ENCODE measurements around the gene FCSK.
"Not testable (repeated sequence)": the region's sequence is repeated elsewhere in the genome, so short reads cannot be mapped to it uniquely, and the experiment has no call there.

The FCSK gene

DNA sequence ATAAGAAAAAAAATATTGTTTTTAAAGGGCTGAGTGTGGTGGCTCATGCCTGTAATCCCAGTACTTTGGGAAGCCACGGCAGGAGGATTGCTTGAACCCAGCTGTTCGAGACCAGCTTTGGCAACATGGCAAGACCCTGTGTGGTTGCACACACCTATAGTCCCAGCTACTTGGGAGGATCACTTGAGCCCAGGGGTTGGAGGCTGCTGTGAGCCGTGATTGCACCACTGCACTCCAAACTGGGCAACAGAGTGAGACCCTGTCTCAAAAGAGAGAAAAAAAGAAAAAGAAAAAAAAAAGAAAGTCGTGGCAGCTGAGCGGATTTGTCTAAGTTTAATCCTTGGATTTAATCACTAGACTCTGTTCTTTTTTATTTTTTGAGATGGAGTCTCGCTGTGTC is 6.3 kb upstream of the FCSK start:
- H3K9me3 ChIP-seq (ENCODE audit: control insufficient read depth, insufficient read depth, low read depth, low read length), result no peaks in the 10 kb centered on the region
- CTCF ChIA-PET, result no interaction called here
- no peaks in the 10 kb centered on the region for H3K4me1 ChIP-seq (ENCODE audit: control insufficient read depth, insufficient read depth, low read length)
- H3K4me3 ChIP-seq (ENCODE audit: low read depth, low read length), result no peak overlapping the region
- H3K36me3 ChIP-seq (ENCODE audit: control insufficient read depth in 2 of 2, insufficient read depth in 1 of 2, low read length in 2 of 2), result no peaks in the 10 kb centered on the region
- no peak overlapping the region for H3K27ac ChIP-seq (ENCODE audit: extremely low read depth, low read depth, low read length)
- peak; percentile 68; the same call in 1 of the 2 replicates for TF ChIP-seq ZNF121 (tag by site-specific recombination; IDR thresholded peaks at IDR 0.05)
- TF ChIP-seq ZBTB7A (tag by site-specific recombination; IDR thresholded peaks at IDR 0.05; ENCODE audit: low read depth), result no peak
- POLR2A ChIA-PET, result no interaction called here

DNA sequence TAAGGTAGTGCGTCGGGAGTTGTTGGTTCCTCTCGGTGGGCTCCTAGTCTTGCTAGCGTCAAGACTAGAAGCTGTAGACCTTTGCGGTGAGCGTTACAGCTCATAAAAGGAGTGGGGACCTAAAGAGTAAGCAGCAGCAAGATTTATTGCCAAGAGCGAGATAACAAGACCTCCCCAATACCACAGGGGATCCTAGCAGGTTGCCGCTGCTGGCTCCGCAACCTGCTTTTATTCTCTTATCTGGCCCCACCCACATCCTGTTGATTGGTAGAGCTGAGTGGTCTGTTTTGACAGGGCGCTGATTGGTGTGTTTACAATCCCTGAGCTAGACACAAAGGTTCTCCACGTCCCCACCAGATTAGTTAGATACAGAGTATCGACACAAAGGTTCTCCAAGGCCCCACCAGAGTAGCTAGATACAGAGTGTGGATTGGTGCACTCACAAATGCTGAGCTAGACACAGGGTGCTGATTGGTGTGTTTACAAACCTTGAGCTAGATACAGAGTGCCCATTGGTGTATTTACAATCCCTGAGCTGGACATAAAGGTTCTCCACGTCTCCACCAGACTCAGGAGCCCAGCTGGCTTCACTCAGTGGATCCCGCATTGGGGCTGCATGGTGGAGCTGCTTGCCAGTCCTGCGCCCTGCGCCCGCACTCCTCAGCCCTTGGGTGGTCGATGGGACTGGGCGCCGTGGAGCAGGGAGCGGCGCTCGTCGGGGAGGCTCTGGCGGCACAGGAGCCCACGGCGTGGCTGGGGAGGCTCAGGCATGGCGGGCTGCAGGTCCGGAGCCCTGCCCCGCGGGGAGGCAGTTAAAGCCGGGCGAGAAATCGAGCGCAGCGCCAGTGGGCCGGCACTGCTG is 4.0 kb upstream of the FCSK start:
- H3K4me3 ChIP-seq (ENCODE audit: low read depth, low read length); H3K9me3 ChIP-seq (ENCODE audit: control insufficient read depth, insufficient read depth, low read depth, low read length); POLR2A ChIA-PET; H3K27ac ChIP-seq (ENCODE audit: extremely low read depth, low read depth, low read length); H3K4me1 ChIP-seq (ENCODE audit: control insufficient read depth, insufficient read depth, low read length); H3K36me3 ChIP-seq (ENCODE audit: control insufficient read depth in 2 of 2, insufficient read depth in 1 of 2, low read length in 2 of 2): not testable (repeated sequence)
- CTCF ChIA-PET, result interaction anchor here (0.6 kb wide), 2 partner anchors 310 to 1056 kb away, joined by 3 to 4 read pairs; no protein-coding TSS in a partner anchor

DNA sequence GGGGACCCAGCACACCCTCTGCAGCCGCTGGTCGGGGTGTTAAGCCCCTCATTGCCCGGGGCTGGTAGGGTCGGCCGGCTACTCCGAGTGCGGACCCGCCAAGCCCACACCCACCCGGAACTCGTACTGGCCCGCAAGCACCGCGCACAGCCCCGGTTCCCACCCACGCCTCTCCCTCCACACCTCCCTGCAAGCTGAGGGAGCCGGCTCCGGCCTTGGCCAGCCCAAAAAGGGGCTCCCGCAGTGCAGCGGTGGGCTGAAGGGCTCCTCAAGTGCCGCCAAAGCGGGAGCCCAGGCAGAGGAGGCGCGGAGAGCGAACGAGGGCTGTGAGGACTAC is 3.4 kb upstream of the FCSK start:
- H3K4me3 ChIP-seq (ENCODE audit: low read depth, low read length); H3K9me3 ChIP-seq (ENCODE audit: control insufficient read depth, insufficient read depth, low read depth, low read length); CTCF ChIA-PET; H3K4me1 ChIP-seq (ENCODE audit: control insufficient read depth, insufficient read depth, low read length); H3K36me3 ChIP-seq (ENCODE audit: control insufficient read depth in 2 of 2, insufficient read depth in 1 of 2, low read length in 2 of 2); H3K27ac ChIP-seq (ENCODE audit: extremely low read depth, low read depth, low read length): not testable (repeated sequence)
- POLR2A ChIA-PET, result interaction anchor here (1.0 kb wide), 1 partner anchor 13 kb away, joined by 5 read pairs; the partner anchor contains the start of gene ST3GAL2

DNA sequence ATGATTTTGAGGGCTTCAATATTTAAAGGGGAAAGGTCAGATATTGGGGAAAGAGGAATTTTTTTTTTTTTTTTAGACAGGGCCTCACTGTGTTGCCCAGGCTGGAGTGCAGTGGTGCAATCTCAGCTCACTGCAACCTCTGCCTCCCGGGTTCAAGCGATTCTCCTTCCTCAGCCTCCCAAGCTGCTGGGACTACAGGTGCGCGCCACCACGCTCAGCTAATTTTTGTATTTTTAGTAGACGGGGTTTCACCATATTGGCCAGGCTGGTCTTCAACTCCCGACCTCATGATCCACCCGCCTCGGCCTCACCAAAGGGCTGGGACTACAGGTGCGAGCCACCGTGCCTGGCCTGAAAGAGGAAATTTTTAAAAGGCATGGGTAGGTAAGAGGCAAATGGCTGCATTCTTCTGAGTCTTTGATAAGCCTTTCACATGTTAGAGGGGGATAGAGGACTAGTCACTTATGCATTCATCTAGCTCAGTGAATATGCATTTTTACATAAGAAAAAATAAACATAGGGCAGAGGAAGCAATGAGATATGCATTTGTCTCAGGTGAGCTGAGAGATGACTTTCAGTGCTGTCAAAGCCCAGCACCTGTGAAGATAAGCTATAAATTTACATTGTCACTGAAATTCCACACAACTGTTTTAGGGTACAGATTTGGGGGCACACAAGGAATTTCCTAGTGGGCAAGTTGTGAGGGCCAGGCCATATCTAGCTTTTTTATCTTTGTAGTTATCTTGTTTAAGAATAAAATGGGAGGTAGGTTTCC is 1.1 kb upstream of the FCSK start:
- no peak overlapping the region for H3K27ac ChIP-seq (ENCODE audit: extremely low read depth, low read depth, low read length)
- no peaks in the 10 kb centered on the region for H3K36me3 ChIP-seq (ENCODE audit: control insufficient read depth in 2 of 2, insufficient read depth in 1 of 2, low read length in 2 of 2)
- no peak for TF ChIP-seq ZIC2 (tag by site-specific recombination; IDR thresholded peaks at IDR 0.05)
- TF ChIP-seq RBAK (tag by site-specific recombination; IDR thresholded peaks at IDR 0.05), result no peak
- TF ChIP-seq, protein P1, sequence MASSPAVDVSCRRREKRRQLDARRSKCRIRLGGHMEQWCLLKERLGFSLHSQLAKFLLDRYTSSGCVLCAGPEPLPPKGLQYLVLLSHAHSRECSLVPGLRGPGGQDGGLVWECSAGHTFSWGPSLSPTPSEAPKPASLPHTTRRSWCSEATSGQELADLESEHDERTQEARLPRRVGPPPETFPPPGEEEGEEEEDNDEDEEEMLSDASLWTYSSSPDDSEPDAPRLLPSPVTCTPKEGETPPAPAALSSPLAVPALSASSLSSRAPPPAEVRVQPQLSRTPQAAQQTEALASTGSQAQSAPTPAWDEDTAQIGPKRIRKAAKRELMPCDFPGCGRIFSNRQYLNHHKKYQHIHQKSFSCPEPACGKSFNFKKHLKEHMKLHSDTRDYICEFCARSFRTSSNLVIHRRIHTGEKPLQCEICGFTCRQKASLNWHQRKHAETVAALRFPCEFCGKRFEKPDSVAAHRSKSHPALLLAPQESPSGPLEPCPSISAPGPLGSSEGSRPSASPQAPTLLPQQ (tag by site-specific recombination; IDR thresholded peaks at IDR 0.05), result 0 out of 2 replicates have a peak, but pooled peaks have one; percentile 17
- TF ChIP-seq, protein P2, sequence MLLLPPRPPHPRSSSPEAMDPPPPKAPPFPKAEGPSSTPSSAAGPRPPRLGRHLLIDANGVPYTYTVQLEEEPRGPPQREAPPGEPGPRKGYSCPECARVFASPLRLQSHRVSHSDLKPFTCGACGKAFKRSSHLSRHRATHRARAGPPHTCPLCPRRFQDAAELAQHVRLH (tag by site-specific recombination; IDR thresholded peaks at IDR 0.05), result 0 out of 2 replicates have a peak, but pooled peaks have one; percentile 13
- H3K9me3 ChIP-seq (ENCODE audit: control insufficient read depth, insufficient read depth, low read depth, low read length), result no peaks in the 10 kb centered on the region
- ChIA-PET CTCF (interaction anchor here (0.6 to 2.0 kb wide), 5 partner anchors 14 to 59 kb away, joined by 4 to 9 read pairs (median 4); partner anchors contain the start of gene ST3GAL2), POLR2A (interaction anchor here (0.5 to 3.8 kb wide), 7 partner anchors 13 to 155 kb away, joined by 3 to 31 read pairs (median 5); partner anchors contain the start of genes COG4 and ST3GAL2)
- no peaks in the 10 kb centered on the region for H3K4me1 ChIP-seq (ENCODE audit: control insufficient read depth, insufficient read depth, low read length)
- peak overlapping the region; percentile 89 for H3K4me3 ChIP-seq (ENCODE audit: low read depth, low read length)

DNA sequence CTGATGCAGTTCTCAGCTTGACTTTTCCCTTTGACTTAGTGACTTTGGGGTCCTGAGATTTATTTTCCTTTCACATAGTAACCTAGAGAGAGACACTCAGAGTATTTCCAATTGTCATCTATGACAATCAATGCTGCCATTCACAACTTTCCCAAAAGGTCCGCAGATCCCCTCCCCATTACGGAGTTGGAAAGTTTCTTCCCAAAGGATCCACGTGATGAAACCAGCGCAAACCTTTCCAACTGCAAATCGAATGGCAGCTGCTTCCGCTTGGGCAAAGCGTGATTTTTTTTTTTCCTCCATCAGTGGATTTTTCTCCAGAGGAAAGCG is 538 bp upstream of the FCSK start:
- H3K4me3 ChIP-seq (ENCODE audit: low read depth, low read length), result peak overlapping the region; percentile 89
- H3K36me3 ChIP-seq (ENCODE audit: control insufficient read depth in 2 of 2, insufficient read depth in 1 of 2, low read length in 2 of 2), result no peaks in the 10 kb centered on the region
- ChIA-PET POLR2A (interaction anchor here (0.5 to 3.8 kb wide), 8 partner anchors 14 to 165 kb away, joined by 3 to 31 read pairs (median 4); partner anchors contain the start of genes COG4 and ST3GAL2), CTCF (interaction anchor here (0.6 to 2.0 kb wide), 5 partner anchors 14 to 59 kb away, joined by 4 to 9 read pairs (median 4); partner anchors contain the start of gene ST3GAL2)
- TF ChIP-seq IKZF3 (tag by site-specific recombination; IDR thresholded peaks at IDR 0.05), result peak; percentile 85; the same call in 1 of the 2 replicates
- TF ChIP-seq ZNF146 (tag by site-specific recombination; IDR thresholded peaks at IDR 0.05), result no peak
- TF ChIP-seq, protein P3, sequence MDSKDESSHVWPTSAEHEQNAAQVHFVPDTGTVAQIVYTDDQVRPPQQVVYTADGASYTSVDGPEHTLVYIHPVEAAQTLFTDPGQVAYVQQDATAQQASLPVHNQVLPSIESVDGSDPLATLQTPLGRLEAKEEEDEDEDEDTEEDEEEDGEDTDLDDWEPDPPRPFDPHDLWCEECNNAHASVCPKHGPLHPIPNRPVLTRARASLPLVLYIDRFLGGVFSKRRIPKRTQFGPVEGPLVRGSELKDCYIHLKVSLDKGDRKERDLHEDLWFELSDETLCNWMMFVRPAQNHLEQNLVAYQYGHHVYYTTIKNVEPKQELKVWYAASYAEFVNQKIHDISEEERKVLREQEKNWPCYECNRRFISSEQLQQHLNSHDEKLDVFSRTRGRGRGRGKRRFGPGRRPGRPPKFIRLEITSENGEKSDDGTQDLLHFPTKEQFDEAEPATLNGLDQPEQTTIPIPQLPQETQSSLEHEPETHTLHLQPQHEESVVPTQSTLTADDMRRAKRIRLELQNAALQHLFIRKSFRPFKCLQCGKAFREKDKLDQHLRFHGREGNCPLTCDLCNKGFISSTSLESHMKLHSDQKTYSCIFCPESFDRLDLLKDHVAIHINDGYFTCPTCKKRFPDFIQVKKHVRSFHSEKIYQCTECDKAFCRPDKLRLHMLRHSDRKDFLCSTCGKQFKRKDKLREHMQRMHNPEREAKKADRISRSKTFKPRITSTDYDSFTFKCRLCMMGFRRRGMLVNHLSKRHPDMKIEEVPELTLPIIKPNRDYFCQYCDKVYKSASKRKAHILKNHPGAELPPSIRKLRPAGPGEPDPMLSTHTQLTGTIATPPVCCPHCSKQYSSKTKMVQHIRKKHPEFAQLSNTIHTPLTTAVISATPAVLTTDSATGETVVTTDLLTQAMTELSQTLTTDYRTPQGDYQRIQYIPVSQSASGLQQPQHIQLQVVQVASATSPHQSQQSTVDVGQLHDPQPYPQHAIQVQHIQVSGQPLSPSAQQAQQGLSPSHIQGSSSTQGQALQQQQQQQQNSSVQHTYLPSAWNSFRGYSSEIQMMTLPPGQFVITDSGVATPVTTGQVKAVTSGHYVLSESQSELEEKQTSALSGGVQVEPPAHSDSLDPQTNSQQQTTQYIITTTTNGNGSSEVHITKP (tag by site-specific recombination; IDR thresholded peaks at IDR 0.05), result peak; percentile 90
- TF ChIP-seq, protein P4, sequence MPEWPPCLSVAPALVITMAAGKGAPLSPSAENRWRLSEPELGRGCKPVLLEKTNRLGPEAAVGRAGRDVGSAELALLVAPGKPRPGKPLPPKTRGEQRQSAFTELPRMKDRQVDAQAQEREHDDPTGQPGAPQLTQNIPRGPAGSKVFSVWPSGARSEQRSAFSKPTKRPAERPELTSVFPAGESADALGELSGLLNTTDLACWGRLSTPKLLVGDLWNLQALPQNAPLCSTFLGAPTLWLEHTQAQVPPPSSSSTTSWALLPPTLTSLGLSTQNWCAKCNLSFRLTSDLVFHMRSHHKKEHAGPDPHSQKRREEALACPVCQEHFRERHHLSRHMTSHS (tag by site-specific recombination; IDR thresholded peaks at IDR 0.05), result no peak
- no peak for TF ChIP-seq ZNF112 (tag by site-specific recombination; IDR thresholded peaks at IDR 0.05)
- TF ChIP-seq PRDM1 (tag by site-specific recombination; IDR thresholded peaks at IDR 0.05), result peak; percentile 77
- no peak for TF ChIP-seq SETDB1 (IDR thresholded peaks at IDR 0.05; ENCODE audit: insufficient read length, low read length)
- no peak for TF ChIP-seq ZNF214 (tag by site-specific recombination; IDR thresholded peaks at IDR 0.05; ENCODE audit: borderline replicate concordance)
- no peaks in the 10 kb centered on the region for H3K9me3 ChIP-seq (ENCODE audit: control insufficient read depth, insufficient read depth, low read depth, low read length)
- no peaks in the 10 kb centered on the region for H3K4me1 ChIP-seq (ENCODE audit: control insufficient read depth, insufficient read depth, low read length)
- H3K27ac ChIP-seq (ENCODE audit: extremely low read depth, low read depth, low read length), result peak overlapping the region; percentile 98

Data from HEK293 (cell line).